ENCODE data around the gene MVK.

DNA sequence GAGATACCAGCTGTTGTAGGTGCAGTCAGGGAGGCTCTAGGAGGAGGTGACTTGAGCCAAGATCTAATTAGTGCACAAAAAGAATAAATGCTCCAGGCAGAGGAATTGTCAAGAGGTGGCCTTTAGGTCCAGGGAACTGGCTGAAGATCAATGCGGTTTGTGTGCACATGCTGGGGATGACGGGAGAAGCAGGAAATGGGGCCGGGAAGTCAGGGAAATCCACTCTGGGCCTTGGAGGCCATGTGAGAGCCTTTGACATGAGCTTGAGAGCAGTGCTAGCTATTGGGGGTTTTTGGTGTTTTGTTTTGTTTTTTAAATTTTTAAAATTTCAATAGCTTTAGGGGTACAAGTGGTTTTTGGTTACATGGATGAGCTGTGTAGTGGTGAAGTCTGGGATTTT, 67.4 kb downstream of the MVK start:
- TF ChIP-seq, protein P1, sequence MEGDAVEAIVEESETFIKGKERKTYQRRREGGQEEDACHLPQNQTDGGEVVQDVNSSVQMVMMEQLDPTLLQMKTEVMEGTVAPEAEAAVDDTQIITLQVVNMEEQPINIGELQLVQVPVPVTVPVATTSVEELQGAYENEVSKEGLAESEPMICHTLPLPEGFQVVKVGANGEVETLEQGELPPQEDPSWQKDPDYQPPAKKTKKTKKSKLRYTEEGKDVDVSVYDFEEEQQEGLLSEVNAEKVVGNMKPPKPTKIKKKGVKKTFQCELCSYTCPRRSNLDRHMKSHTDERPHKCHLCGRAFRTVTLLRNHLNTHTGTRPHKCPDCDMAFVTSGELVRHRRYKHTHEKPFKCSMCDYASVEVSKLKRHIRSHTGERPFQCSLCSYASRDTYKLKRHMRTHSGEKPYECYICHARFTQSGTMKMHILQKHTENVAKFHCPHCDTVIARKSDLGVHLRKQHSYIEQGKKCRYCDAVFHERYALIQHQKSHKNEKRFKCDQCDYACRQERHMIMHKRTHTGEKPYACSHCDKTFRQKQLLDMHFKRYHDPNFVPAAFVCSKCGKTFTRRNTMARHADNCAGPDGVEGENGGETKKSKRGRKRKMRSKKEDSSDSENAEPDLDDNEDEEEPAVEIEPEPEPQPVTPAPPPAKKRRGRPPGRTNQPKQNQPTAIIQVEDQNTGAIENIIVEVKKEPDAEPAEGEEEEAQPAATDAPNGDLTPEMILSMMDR (conservative IDR thresholded peaks at IDR 0.05 in 1 of 2, IDR thresholded peaks at IDR 0.05 in 1 of 2; ENCODE audit: extremely low read depth in 1 of 2, insufficient read depth in 1 of 2, low read depth in 1 of 2, low read length in 2 of 2) = no peak
- TF ChIP-seq EZH2 (IDR thresholded peaks at IDR 0.05; ENCODE audit: borderline replicate concordance, low read length) = no peak
